Neural progenitor cell (in vitro differentiated cells): ENCODE results near the gene PLEKHO1. TPM values are rescaled to one million over a fixed set of nuclear protein-coding genes. Genes with fewer than 3 reads are reported as not detected.

Source experiments
- DNase-seq: peaks from one replicate; pipeline ENCODE4 v3.0.0-alpha.2; 2016; ENCODE audit warnings: low spot score
- H2AFZ ChIP-seq: fragments of 200-600 bp; sonication (generic); replicated peaks from 2 replicates; pipeline ENCODE4 v1.6.1; 2016; ENCODE audit warnings: antibody characterized with exemption
- H3F3A ChIP-seq: fragments of 200-600 bp; sonication (generic); 2 replicates; pipeline ENCODE4 v1.6.1; 2016; ENCODE audit warnings: antibody characterized with exemption, low read depth
- H3K27ac ChIP-seq: fragments of 200-600 bp; sonication (generic); 2 replicates; pipeline ENCODE4 v1.5.1; 2016; ENCODE audit warnings: mild to moderate bottlenecking
- H3K27me3 ChIP-seq: fragments of 200-600 bp; sonication (generic); 2 replicates; pipeline ENCODE4 v1.6.1; 2016; ENCODE audit warnings: mild to moderate bottlenecking, moderate library complexity
- H3K36me3 ChIP-seq: fragments of 200-600 bp; sonication (generic); 2 replicates; pipeline ENCODE4 v1.5.1; 2016
- H3K4me1 ChIP-seq: fragments of 200-600 bp; sonication (generic); 2 replicates; pipeline ENCODE4 v1.6.1; 2016; ENCODE audit warnings: mixed run types
- H3K4me2 ChIP-seq: fragments of 200-600 bp; sonication (generic); 2 replicates; pipeline ENCODE4 v1.6.1; 2016
- H3K4me3 ChIP-seq: fragments of 200-600 bp; sonication (generic); 2 replicates; pipeline ENCODE4 v1.5.1; 2016
- H3K79me2 ChIP-seq: fragments of 200-600 bp; sonication (generic); 2 replicates; pipeline ENCODE4 v1.6.1; 2016; ENCODE audit warnings: low read depth
- H3K9ac ChIP-seq: fragments of 200-600 bp; sonication (generic); 2 replicates; pipeline ENCODE4 v1.6.1; 2016
- H3K9me3 ChIP-seq: fragments of 200-600 bp; sonication (generic); 2 replicates; pipeline ENCODE4 v1.5.1; 2016; ENCODE audit warnings: low read depth
- H4K20me1 ChIP-seq: fragments of 200-600 bp; sonication (generic); 2 replicates; pipeline ENCODE4 v1.6.1; 2016; ENCODE audit warnings: low read depth
- H3K27ac Mint-ChIP-seq: 3 replicates; pipeline ENCODE4 v1.8.0; 2021; ENCODE audit warnings: mixed read lengths
- H3K27me3 Mint-ChIP-seq: 2 replicates; pipeline ENCODE4 v1.8.0; 2022; ENCODE audit warnings: low read depth, mild to moderate bottlenecking, inconsistent platforms, moderate library complexity, mixed read lengths; ENCODE audit not compliant: insufficient read depth
- H3K36me3 Mint-ChIP-seq: 3 replicates; pipeline ENCODE4 v1.8.0; 2021; ENCODE audit warnings: mixed read lengths
- H3K4me1 Mint-ChIP-seq: 3 replicates; pipeline ENCODE4 v1.8.0; 2021; ENCODE audit warnings: mixed read lengths
- H3K4me3 Mint-ChIP-seq: 3 replicates; pipeline ENCODE4 v1.8.0; 2021; ENCODE audit warnings: mild to moderate bottlenecking, moderate library complexity, mixed read lengths
- H3K9me3 Mint-ChIP-seq: 3 replicates; pipeline ENCODE4 v1.8.0; 2020; ENCODE audit warnings: mixed read lengths
- EZH2 ChIP-seq: fragments of 200-600 bp; sonication (generic); IDR thresholded peaks from 2 replicates; pipeline ENCODE4 v1.6.1; 2017; ENCODE audit warnings: antibody characterized with exemption, mild to moderate bottlenecking, moderate library complexity
- EZH2phosphoT487 ChIP-seq: fragments of 200-600 bp; sonication (generic); IDR thresholded peaks from 2 replicates; pipeline ENCODE4 v1.6.1; 2017; ENCODE audit warnings: antibody characterized with exemption
- total RNA-seq: library from RNA; depleted of rRNA; stranded (reverse); fragments of >200 nt; gene quantifications from 2 replicates; pipeline ENCODE4 v1.2.3, GENCODE V29; 2015; ENCODE audit warnings: low replicate concordance
- TF ChIP-seq, protein P1 (sequence below): fragments of 200-600 bp; sonication (generic); IDR thresholded peaks from 2 replicates; pipeline ENCODE4 v1.5.1; 2017; ENCODE audit warnings: antibody characterized with exemption, mild to moderate bottlenecking

The PLEKHO1 gene
- total RNA-seq, 1 donor from 2014 or later: 39.3 TPM

DNA sequence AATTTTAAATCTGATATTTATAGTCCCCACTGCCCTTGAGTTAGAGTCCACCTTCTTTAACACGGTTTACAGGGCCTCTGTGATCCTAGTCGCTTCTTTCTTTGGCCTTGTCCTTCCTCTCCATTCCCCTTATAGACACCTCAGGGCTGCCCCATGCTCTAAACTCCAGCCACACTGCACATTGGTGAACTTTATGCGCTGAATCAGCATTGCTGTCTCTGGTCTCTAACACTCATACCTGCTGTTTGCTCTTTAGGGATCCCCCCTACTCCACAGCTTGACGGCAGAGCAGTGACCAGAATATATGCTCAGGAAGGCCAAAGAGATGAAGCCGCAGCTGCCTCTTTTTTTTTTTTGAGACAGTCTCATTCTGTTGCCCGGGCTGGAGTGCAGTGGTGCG, 30.2 kb downstream of the PLEKHO1 start:
- Mint-ChIP-seq H3K4me3 (no peak overlapping the region), H3K4me1 (peaks cover 14% of the 10 kb centered on the region), H3K9me3 (no peaks in the 10 kb centered on the region), H3K27ac (peak overlapping the region; percentile 24), H3K36me3 (no peaks in the 10 kb centered on the region), H3K27me3 (peaks cover 4% of the 10 kb centered on the region)
- H3K4me3 ChIP-seq: no peak overlapping the region
- TF ChIP-seq EZH2: no peak
- TF ChIP-seq, protein P1, sequence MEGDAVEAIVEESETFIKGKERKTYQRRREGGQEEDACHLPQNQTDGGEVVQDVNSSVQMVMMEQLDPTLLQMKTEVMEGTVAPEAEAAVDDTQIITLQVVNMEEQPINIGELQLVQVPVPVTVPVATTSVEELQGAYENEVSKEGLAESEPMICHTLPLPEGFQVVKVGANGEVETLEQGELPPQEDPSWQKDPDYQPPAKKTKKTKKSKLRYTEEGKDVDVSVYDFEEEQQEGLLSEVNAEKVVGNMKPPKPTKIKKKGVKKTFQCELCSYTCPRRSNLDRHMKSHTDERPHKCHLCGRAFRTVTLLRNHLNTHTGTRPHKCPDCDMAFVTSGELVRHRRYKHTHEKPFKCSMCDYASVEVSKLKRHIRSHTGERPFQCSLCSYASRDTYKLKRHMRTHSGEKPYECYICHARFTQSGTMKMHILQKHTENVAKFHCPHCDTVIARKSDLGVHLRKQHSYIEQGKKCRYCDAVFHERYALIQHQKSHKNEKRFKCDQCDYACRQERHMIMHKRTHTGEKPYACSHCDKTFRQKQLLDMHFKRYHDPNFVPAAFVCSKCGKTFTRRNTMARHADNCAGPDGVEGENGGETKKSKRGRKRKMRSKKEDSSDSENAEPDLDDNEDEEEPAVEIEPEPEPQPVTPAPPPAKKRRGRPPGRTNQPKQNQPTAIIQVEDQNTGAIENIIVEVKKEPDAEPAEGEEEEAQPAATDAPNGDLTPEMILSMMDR: no peak
- no peak for TF ChIP-seq EZH2phosphoT487
- no peaks in the 10 kb centered on the region for H3K36me3 ChIP-seq
- H4K20me1 ChIP-seq: no peaks in the 10 kb centered on the region
- H3K27ac ChIP-seq: no peak overlapping the region
- H3F3A ChIP-seq: no peaks in the 10 kb centered on the region
- no peaks in the 10 kb centered on the region for H3K9me3 ChIP-seq
- H3K4me1 ChIP-seq: peaks cover 6% of the 10 kb centered on the region
- H3K4me2 ChIP-seq: no peak overlapping the region
- no peak overlapping the region for H2AFZ ChIP-seq
- no peak overlapping the region for H3K9ac ChIP-seq
- no peaks in the 10 kb centered on the region for H3K27me3 ChIP-seq
- DNase-seq: no peak
- H3K79me2 ChIP-seq: no peaks in the 10 kb centered on the region

DNA sequence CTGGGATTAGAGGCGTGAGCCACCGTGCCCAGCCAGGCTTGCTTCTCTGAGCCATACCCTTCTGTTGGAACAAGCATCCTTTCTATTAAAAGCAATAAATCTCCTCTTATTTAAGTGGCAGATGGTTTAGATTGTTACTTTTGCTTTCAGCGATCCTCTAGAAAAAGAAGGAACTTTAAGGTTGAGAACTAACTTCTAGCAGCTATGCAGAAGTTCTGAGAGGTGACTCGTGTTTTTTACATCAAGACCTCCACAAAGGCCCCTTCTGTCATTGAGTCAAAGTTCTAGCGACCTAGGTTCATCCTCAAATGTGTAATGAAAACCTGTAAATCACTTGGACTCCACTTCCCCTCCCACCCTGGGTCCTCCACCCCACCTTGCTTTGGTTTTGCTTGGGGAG, 30.8 kb downstream of the PLEKHO1 start:
- Mint-ChIP-seq H3K36me3 (no peaks in the 10 kb centered on the region), H3K4me1 (peaks cover 12% of the 10 kb centered on the region), H3K27me3 (peaks cover 4% of the 10 kb centered on the region), H3K9me3 (no peaks in the 10 kb centered on the region), H3K27ac (no peak overlapping the region), H3K4me3 (no peak overlapping the region)
- no peak overlapping the region for H3K4me3 ChIP-seq
- no peaks in the 10 kb centered on the region for H4K20me1 ChIP-seq
- H3K27me3 ChIP-seq: no peaks in the 10 kb centered on the region
- no peak overlapping the region for H3K4me2 ChIP-seq
- H3K4me1 ChIP-seq: peaks cover 6% of the 10 kb centered on the region
- no peak overlapping the region for H3K27ac ChIP-seq
- H3F3A ChIP-seq: no peaks in the 10 kb centered on the region
- TF ChIP-seq EZH2 (no peak), EZH2phosphoT487 (no peak)
- TF ChIP-seq, protein P1: no peak
- H3K9me3 ChIP-seq: no peaks in the 10 kb centered on the region
- no peak overlapping the region for H3K9ac ChIP-seq
- H3K79me2 ChIP-seq: no peaks in the 10 kb centered on the region
- no peak overlapping the region for H2AFZ ChIP-seq
- no peak for DNase-seq
- H3K36me3 ChIP-seq: no peaks in the 10 kb centered on the region

DNA sequence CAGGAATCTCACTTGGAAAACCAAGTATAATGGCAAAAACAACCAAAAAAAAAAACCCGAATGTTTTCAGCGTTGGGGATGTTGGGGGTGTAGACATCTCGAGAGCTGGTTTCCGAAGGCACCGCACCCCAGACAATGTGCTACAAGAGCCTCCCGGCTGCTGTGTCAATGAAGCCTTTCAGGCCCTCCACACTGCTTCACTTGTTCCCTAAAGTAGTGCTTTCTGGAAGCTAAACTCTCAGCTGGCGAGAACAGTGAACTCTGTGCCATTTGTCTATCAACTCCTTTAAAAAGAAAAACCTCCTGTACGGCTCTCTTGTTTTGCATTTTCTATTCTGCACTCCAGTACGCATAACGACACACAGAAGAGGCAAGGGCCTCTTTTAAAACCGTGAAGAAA, 32.5 kb downstream of the PLEKHO1 start:
- Mint-ChIP-seq H3K27ac (peak overlapping the region; percentile 82), H3K4me3 (no peak overlapping the region), H3K27me3 (peaks cover 7% of the 10 kb centered on the region), H3K4me1 (peaks cover 14% of the 10 kb centered on the region), H3K9me3 (no peaks in the 10 kb centered on the region), H3K36me3 (no peaks in the 10 kb centered on the region)
- Histone ChIP-seq H3K4me1 (peaks cover 6% of the 10 kb centered on the region), H3K27ac (peak overlapping the region; percentile 32), H3K9ac (no peak overlapping the region), H3K4me3 (no peak overlapping the region), H3K27me3 (no peaks in the 10 kb centered on the region), H3K4me2 (no peak overlapping the region), H3K36me3 (no peaks in the 10 kb centered on the region), H3F3A (no peaks in the 10 kb centered on the region), H3K79me2 (no peaks in the 10 kb centered on the region), H3K9me3 (no peaks in the 10 kb centered on the region), H2AFZ (peak overlapping the region; percentile 12), H4K20me1 (no peaks in the 10 kb centered on the region)
- DNase-seq: no peak
- TF ChIP-seq EZH2phosphoT487 (no peak), EZH2 (no peak)
- TF ChIP-seq, protein P1: no peak
